ENCODE results near the gene SFSWAP.
A peak's percentile ranks its signal among the peaks of the same experiment; 100 is the strongest.

SFSWAP gene

GRCh38 chr12:131714759-131715158, 3.9 kb downstream of the SFSWAP start:
- H3K36me3 Mint-ChIP-seq (ENCODE audit: low read depth): peaks cover 50% of the 10 kb centered on the region
- no peak overlapping the region for H3K27ac Mint-ChIP-seq
- H3K4me3 Mint-ChIP-seq: no peak overlapping the region
- H3K9me3 Mint-ChIP-seq: no peaks in the 10 kb centered on the region
- no peak for TF ChIP-seq CTCF (IDR thresholded peaks at IDR 0.05; ENCODE audit: unreplicated experiment in 3 of 3)
- peaks cover 17% of the 10 kb centered on the region for H3K4me1 Mint-ChIP-seq
- no peaks in the 10 kb centered on the region for H3K27me3 Mint-ChIP-seq (ENCODE audit: low read depth)

DNA sequence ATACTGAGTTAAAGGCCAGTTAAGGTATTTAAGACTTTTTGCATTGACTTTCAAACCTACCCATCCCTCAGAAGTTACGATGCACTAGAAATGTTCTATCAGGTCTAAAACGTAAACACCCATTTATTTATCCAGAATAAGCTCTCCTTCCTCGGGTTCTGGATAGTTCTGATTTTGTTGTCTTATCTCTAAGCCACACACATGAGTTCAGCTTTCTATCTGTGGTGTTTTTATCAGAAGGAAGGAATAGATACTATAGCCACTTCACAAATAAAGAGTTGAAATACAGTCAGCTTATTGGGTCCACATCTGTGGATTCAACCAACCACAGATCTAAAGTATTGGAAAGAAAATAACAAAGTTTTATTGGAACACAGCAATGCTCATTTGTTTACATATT, 5.4 kb downstream of the SFSWAP start:
- Mint-ChIP-seq H3K9me3 (no peaks in the 10 kb centered on the region), H3K4me3 (no peak overlapping the region), H3K27ac (no peak overlapping the region)

DNA sequence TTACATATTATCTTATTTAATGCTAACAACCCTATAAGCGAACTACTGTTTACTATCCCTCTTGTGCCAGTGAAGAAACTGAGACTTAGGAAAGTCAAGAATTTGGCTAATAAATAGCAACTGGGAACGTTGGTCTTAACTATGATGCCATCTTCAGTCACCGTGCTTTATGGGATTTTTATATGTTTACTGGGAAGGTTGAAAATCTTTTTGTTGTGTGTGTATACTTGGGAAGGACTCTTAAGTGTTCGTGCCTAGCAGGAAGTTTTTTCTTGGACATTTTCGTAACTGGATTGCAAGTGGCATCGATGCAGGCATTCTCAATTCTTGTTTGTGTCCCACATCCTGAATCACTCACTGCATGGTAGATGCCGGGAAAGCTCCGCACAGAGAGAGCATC, 9.4 kb downstream of the SFSWAP start:
- Mint-ChIP-seq H3K27me3 (ENCODE audit: low read depth) (no peaks in the 10 kb centered on the region), H3K4me1 (no peaks in the 10 kb centered on the region), H3K27ac (no peak overlapping the region), H3K36me3 (ENCODE audit: low read depth) (peaks cover 68% of the 10 kb centered on the region), H3K4me3 (no peak overlapping the region), H3K9me3 (no peaks in the 10 kb centered on the region)
- no peak for TF ChIP-seq CTCF (IDR thresholded peaks at IDR 0.05; ENCODE audit: unreplicated experiment in 3 of 3)

More for the DNA sequence above, 5.4 kb downstream of the SFSWAP start:
- H3K27me3 Mint-ChIP-seq (ENCODE audit: low read depth): no peaks in the 10 kb centered on the region
- H3K4me1 Mint-ChIP-seq: peaks cover 15% of the 10 kb centered on the region
- H3K36me3 Mint-ChIP-seq (ENCODE audit: low read depth): peaks cover 62% of the 10 kb centered on the region
- TF ChIP-seq CTCF (IDR thresholded peaks at IDR 0.05; ENCODE audit: unreplicated experiment in 3 of 3): no peak

DNA sequence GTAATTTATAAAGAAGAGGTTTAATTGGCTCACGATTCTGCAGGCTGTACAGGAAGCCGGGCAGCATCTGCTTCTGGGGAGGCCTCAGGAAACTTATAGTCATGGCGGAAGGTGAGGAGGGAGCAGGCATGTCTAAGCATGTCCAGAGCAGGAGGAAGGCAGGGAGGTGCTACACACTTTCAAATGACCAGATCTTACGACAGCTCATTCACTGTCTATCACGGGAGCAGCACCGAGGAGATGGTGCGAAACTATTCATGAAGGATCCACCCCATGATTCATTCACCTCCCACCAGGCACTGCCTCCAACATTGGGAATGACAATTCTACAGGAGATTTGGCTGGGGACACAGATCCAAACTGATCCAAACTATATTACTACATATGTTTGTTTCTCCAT, 10.0 kb downstream of the SFSWAP start:
- TF ChIP-seq CTCF (IDR thresholded peaks at IDR 0.05; ENCODE audit: unreplicated experiment in 3 of 3): no peak
- Mint-ChIP-seq H3K27me3 (ENCODE audit: low read depth) (no peaks in the 10 kb centered on the region), H3K27ac (no peak overlapping the region)

DNA sequence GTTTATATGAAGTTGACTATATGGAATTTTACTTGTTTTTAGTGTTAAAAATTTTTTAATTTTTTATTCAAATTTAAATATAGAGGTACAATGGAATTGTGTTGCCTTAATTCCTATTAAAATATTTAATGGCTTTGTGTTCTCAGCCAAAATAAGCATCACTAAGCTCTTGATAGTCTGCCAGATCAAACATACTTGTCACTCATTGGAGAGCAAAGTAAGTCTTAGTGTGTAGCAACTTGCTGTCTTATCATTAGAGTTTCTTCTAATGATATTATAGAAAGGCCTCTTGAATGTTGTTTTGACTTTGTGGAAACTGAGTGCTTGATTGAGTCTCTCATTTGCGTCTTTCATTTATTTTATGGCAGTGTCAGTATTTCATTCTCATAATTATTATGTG, 10.7 kb downstream of the SFSWAP start:
- no peaks in the 10 kb centered on the region for H3K4me1 Mint-ChIP-seq
- no peak overlapping the region for H3K4me3 Mint-ChIP-seq
- H3K27ac Mint-ChIP-seq: peak overlapping the region in 1 of 3 experiments; percentile 13
- H3K27me3 Mint-ChIP-seq (ENCODE audit: low read depth): no peaks in the 10 kb centered on the region
- H3K9me3 Mint-ChIP-seq: no peaks in the 10 kb centered on the region
- peaks cover 65% of the 10 kb centered on the region for H3K36me3 Mint-ChIP-seq (ENCODE audit: low read depth)
- TF ChIP-seq CTCF (IDR thresholded peaks at IDR 0.05; ENCODE audit: unreplicated experiment in 3 of 3): no peak

More for the DNA sequence above, 10.0 kb downstream of the SFSWAP start:
- Mint-ChIP-seq H3K9me3 (no peaks in the 10 kb centered on the region), H3K36me3 (ENCODE audit: low read depth) (peaks cover 67% of the 10 kb centered on the region), H3K4me3 (no peak overlapping the region), H3K4me1 (no peaks in the 10 kb centered on the region)

DNA sequence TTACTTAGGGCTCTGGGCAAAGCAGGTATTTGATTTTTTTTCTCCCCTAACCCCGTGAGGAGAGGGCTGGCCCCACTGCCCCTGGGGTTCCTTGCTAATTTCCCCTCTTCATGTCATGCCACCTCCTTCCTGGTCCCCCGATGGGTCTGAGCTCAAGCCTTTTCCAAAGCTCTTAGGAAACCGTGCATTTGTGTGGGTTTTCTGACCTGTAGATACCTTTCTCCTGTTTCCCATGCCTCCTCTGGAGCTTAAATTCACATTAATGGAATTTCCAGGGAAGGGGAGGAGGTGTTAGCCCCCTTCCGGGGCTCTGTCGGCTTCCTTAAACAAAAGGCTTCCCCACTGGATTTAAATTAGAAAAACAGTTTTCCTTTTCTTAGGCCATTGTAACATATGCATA, 12.6 kb downstream of the SFSWAP start:
- no peaks in the 10 kb centered on the region for H3K4me1 Mint-ChIP-seq
- no peaks in the 10 kb centered on the region for H3K27me3 Mint-ChIP-seq (ENCODE audit: low read depth)
- no peak for TF ChIP-seq CTCF (IDR thresholded peaks at IDR 0.05; ENCODE audit: unreplicated experiment in 3 of 3)
- peaks cover 70% of the 10 kb centered on the region for H3K36me3 Mint-ChIP-seq (ENCODE audit: low read depth)
- H3K27ac Mint-ChIP-seq: no peak overlapping the region
- H3K4me3 Mint-ChIP-seq: no peak overlapping the region
- H3K9me3 Mint-ChIP-seq: no peaks in the 10 kb centered on the region
